ENCODE results near the gene TRAF7.

The TRAF7 gene

GRCh38 chr16:2183671-2184070 is 28.1 kb downstream of the TRAF7 start:
- no peak for DNase-seq (ENCODE audit: low spot score)

DNA sequence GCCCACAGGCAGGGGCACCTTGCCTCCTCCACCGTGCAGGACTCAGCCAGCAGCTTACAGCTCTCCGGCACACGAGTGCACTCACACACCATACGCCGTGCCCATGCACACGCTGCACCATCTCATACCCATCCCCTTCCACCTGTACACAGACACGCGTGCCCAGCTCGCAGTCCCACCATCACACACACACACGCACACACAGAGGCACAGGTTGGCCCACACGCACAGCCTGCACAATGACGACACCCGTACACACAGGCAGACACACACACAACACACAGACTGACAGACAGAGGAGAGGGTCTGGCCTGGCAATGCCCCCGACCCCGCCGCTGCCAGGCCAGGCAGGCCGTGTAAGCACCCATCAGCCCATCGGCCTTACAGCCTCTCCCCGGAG is 28.8 kb downstream of the TRAF7 start:
- no peak for DNase-seq (ENCODE audit: low spot score)

GRCh38 chr16:2184962-2185361 is 29.4 kb downstream of the TRAF7 start:
- DNase-seq (ENCODE audit: low spot score) = no peak

- no peak for DNase-seq (ENCODE audit: low spot score)
These were observed 30.5 kb downstream of the TRAF7 start for GRCh38 chr16:2186064-2186463.

GRCh38 chr16:2186505-2186904 is 30.9 kb downstream of the TRAF7 start:
- no peak for DNase-seq (ENCODE audit: low spot score)

DNA sequence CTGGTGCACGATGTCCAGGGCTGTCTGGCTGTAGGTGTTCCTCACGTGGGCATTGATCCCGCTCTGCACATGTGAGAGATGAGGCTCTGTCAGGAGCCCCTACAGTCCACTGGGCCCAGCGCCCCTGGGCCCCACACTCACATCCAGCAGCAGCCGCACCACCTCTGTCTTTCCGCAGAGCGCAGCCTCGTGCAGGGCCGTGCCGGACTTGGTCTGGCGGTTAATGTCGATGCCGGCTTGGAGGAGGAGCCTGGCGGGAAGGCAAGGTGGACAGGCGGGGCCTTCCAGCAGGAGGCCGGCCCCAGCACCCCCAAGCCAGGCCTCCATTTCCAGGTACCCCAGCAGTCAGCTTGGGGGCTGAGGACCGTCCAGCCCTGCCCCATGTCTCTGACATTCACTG is 31.6 kb downstream of the TRAF7 start:
- no peak for DNase-seq (ENCODE audit: low spot score)

DNA sequence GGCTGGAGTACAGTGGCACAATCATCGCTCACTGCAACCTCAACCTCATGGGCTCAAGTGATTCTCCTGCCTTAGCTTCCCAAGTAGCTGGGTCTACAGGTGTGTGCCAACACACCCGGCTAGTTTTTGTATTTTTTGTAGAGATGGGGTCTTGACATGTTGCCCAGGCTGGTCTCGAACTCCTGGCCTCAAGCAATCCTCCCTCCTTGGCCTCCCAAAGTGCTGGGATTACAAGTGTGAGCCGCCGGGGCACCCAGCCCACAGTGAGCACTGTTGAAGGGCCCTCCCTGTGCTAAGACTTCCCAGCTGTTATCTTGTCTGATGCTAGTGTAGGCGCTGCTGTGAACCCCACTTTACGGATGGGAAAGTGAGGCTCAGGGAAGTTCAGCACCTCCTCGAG is 32.8 kb downstream of the TRAF7 start:
- DNase-seq (ENCODE audit: low spot score) = no peak

GRCh38 chr16:2189252-2189893 is 33.8 kb downstream of the TRAF7 start:
- no peak for DNase-seq (ENCODE audit: low spot score)

DNA sequence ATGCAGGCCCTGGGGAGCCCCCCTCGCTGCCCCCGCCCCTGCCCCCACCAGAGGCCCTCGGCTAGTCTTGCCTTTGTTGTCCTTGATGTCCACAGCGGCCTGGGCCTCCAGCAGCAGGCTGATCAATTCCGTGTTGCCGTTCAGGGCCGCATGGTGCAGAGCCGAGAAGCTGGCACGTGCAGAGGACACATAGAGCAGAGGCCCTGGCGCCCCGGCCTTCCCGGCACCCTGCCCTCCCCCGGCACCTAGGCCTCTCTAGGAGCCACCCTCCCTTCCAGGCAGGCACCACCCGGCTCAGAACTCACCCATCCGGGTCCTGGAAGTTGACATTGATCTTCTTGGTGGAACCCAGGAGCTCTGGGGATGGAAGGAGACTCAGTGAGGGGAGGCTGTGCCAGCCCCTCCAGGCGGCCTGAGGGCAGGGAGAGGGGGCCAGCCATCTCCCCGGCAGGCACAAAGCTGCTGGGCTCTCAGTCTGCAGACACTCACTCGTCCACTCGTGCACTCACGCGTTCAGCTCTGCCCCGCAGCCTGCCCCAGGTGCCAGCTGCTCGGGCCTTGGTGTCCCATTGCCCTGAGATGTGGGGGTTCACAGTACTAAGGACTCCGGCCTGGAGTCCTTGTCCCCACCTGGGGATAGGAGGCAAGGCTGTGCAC is 34.5 kb downstream of the TRAF7 start:
- no peak for DNase-seq (ENCODE audit: low spot score)

- no peak for DNase-seq (ENCODE audit: low spot score)
These were observed 35.3 kb downstream of the TRAF7 start for GRCh38 chr16:2190659-2191445.

- DNase-seq (ENCODE audit: low spot score) = no peak
These were observed 35.8 kb downstream of the TRAF7 start for GRCh38 chr16:2191446-2191706.

GRCh38 chr16:2194166-2194834 is 38.7 kb downstream of the TRAF7 start:
- peak; percentile 62 for DNase-seq (ENCODE audit: low spot score)

DNA sequence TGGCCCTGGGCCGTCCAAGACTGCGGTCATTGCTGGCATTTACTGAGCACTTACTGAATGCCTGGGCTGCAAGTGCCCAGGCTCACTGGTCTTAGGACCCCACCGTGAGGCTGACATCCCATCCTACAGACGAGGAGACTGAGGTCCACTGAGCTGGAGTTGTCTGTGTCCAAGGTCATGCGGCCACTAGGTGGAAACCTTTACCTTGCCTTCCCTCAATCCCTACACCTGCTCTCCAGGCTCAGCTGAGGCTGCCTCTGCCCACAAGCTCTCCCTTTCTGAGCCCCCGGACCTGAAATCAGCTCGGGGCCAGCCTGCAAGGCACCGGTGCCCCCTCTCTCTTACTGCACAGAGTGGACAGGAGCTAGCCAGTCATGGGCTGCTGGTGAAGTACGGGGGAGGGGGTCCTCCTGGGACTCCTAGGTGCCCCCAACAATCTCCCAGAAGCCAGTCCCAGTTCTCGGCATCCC is 39.3 kb downstream of the TRAF7 start:
- no peak for DNase-seq (ENCODE audit: low spot score)

- DNase-seq (ENCODE audit: low spot score) = no peak
These were observed 40.0 kb downstream of the TRAF7 start for GRCh38 chr16:2195322-2196161.

GRCh38 chr16:2196162-2196980 is 40.8 kb downstream of the TRAF7 start, which contains the start of gene CASKIN1:
Gene CASKIN1, minus strand, starts transcription at chr16:2196605. Its CDS starts 173 bp downstream, at chr16:2196432.
- peak; percentile 52 for DNase-seq (ENCODE audit: low spot score)

DNA sequence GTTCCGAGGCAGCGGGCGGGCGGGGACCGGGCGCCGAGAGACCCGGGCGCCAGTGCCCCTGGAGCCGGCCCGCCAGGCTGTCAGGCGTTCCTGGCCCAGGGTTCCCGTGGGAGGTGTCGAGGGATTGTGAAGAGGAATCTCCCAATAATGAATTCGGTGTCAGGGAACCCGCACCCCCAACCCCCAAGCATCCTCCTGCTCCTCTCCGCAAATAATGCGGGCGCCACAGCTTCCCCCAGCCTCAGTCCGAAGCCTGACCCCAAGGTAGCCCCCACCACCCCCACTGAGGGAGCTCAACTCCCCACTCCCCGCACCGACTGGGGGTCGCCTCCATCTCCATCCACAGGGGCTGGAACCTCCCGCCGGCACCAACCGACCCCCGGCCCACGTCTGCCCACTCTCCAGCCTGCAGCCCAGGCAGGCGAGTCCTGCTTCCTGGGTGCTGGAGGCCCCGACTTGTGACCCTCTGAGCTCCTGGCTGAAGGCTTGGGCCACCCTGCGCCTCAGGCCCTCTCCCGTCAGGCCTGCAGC is 41.5 kb downstream of the TRAF7 start:
- no peak for DNase-seq (ENCODE audit: low spot score)

GRCh38 chr16:2197765-2198164 is 42.2 kb downstream of the TRAF7 start:
- DNase-seq (ENCODE audit: low spot score) = no peak

- DNase-seq (ENCODE audit: low spot score) = no peak
These were observed 42.7 kb downstream of the TRAF7 start for GRCh38 chr16:2198283-2198682.

GRCh38 chr16:2199095-2199494 is 43.5 kb downstream of the TRAF7 start:
- no peak for DNase-seq (ENCODE audit: low spot score)

- no peak for DNase-seq (ENCODE audit: low spot score)
These were observed 44.1 kb downstream of the TRAF7 start for GRCh38 chr16:2199621-2200139.
